ENCODE data around the gene IKZF3. TPM values are rescaled to one million over a fixed set of nuclear protein-coding genes. Genes with fewer than 3 reads are reported as not detected.

Gene IKZF3
- polyA plus RNA-seq, 1 of the 3 experiments (the other 2 are of a cell fraction), result not detected

DNA sequence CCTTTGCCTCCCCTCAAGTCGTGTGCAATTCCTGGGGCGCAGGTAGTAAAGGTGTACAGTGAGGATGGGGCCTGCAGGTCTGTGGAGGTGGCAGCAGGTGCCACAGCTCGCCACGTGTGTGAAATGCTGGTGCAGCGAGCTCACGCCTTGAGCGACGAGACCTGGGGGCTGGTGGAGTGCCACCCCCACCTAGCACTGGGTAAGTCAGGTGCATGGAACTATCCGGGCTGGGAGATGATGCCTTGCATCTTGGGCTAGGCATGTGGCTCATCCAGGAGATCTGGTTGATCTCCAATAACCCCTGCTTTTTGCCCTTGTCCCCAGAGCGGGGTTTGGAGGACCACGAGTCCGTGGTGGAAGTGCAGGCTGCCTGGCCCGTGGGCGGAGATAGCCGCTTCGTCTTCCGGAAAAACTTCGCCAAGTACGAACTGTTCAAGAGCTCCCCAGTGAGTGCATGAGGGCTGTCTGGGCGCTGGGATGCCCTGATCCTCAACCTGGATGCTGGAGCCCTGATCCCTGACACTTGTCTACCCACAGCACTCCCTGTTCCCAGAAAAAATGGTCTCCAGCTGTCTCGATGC is 121.2 kb downstream of the IKZF3 start (continued):
- TF ChIP-seq, protein P1, sequence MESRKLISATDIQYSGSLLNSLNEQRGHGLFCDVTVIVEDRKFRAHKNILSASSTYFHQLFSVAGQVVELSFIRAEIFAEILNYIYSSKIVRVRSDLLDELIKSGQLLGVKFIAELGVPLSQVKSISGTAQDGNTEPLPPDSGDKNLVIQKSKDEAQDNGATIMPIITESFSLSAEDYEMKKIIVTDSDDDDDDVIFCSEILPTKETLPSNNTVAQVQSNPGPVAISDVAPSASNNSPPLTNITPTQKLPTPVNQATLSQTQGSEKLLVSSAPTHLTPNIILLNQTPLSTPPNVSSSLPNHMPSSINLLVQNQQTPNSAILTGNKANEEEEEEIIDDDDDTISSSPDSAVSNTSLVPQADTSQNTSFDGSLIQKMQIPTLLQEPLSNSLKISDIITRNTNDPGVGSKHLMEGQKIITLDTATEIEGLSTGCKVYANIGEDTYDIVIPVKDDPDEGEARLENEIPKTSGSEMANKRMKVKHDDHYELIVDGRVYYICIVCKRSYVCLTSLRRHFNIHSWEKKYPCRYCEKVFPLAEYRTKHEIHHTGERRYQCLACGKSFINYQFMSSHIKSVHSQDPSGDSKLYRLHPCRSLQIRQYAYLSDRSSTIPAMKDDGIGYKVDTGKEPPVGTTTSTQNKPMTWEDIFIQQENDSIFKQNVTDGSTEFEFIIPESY (IDR thresholded peaks at IDR 0.05; ENCODE audit: borderline replicate concordance, low read depth), result no peak
- TF ChIP-seq FOXM1 (IDR thresholded peaks at IDR 0.05; ENCODE audit: low read depth) (no peak), EZH2phosphoT487 (IDR thresholded peaks at IDR 0.05; ENCODE audit: borderline replicate concordance, low read depth) (no peak), RCOR1 (IDR thresholded peaks at IDR 0.05; ENCODE audit: low read length) (no peak)

DNA sequence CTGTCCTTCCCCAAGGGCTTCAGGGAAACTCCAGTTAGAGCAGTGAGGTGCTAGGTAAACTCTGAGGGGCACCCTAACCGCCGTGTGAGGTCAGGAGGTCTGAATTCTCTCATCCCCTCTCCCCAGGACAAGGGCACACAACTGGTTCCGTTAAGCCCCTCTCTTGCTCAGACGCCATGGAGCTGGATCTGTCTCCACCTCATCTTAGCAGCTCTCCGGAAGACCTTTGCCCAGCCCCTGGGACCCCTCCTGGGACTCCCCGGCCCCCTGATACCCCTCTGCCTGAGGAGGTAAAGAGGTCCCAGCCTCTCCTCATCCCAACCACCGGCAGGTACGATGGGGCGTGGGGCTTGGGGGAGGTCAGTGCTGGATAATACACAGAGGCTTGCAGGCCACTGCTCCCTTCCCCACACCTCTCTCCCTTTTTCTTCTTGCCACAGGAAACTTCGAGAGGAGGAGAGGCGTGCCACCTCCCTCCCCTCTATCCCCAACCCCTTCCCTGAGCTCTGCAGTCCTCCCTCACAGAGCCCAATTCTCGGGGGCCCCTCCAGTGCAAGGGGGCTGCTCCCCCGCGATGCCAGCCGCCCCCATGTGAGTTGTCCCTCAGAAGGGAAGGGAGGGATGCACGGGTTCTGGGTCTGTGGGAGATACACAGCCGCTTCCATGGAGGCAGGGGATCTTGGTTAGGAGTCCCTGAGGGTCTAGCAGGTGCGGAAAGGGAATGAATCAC is 121.8 kb downstream of the IKZF3 start:
- H3K9me3 ChIP-seq, result no peaks in the 10 kb centered on the region
- ChIA-PET POLR2A (no interaction called here), CTCF (interaction anchor here (0.7 to 2.9 kb wide), 4 partner anchors 12 to 166 kb away, joined by 3 to 23 read pairs (median 4); partner anchors contain the start of gene MIEN1)
- no peaks in the 10 kb centered on the region for H3K36me3 ChIP-seq (replicated peaks in 1 of 2; ENCODE audit: control insufficient read depth in 1 of 2, insufficient read depth in 2 of 2, low read length in 1 of 2)
- H4K20me1 ChIP-seq (ENCODE audit: insufficient read depth), result no peaks in the 10 kb centered on the region
- no peak overlapping the region for H3K27ac ChIP-seq (ENCODE audit: low read depth in 2 of 2, low read length in 1 of 2)
- no peaks in the 10 kb centered on the region for H3F3A ChIP-seq (replicated peaks; ENCODE audit: insufficient read depth)
- no peak for DNase-seq
- H3K79me2 ChIP-seq (ENCODE audit: insufficient read depth), result no peaks in the 10 kb centered on the region
- no peaks in the 10 kb centered on the region for H3K9me2 ChIP-seq
- H3K4me2 ChIP-seq, result no peak overlapping the region
- no peak overlapping the region for H3K9ac ChIP-seq
- H3K27me3 ChIP-seq (ENCODE audit: insufficient read depth), result 0 out of 2 replicates have a peak, but pooled peaks cover 7% of the 10 kb centered on the region
- H3K4me1 ChIP-seq (ENCODE audit: control insufficient read depth in 1 of 2, insufficient read depth in 2 of 2, low read depth in 1 of 2, low read length in 1 of 2), result no peaks in the 10 kb centered on the region
- 57% methylated on average over 15 of the region's 18 CpGs for WGBS (ENCODE audit: low lambda C conversion rate)
- H3K4me3 ChIP-seq (ENCODE audit: low read depth in 2 of 2, low read length in 1 of 2), result no peak overlapping the region
- H2AFZ ChIP-seq (ENCODE audit: low read depth), result no peak overlapping the region
- TF ChIP-seq EP300 (IDR thresholded peaks at IDR 0.05; ENCODE audit: borderline replicate concordance in 1 of 2, low read depth in 1 of 2, low read length in 1 of 2), result no peak
- TF ChIP-seq, protein P2, sequence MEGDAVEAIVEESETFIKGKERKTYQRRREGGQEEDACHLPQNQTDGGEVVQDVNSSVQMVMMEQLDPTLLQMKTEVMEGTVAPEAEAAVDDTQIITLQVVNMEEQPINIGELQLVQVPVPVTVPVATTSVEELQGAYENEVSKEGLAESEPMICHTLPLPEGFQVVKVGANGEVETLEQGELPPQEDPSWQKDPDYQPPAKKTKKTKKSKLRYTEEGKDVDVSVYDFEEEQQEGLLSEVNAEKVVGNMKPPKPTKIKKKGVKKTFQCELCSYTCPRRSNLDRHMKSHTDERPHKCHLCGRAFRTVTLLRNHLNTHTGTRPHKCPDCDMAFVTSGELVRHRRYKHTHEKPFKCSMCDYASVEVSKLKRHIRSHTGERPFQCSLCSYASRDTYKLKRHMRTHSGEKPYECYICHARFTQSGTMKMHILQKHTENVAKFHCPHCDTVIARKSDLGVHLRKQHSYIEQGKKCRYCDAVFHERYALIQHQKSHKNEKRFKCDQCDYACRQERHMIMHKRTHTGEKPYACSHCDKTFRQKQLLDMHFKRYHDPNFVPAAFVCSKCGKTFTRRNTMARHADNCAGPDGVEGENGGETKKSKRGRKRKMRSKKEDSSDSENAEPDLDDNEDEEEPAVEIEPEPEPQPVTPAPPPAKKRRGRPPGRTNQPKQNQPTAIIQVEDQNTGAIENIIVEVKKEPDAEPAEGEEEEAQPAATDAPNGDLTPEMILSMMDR (IDR thresholded peaks at IDR 0.05), result no peak
- TF ChIP-seq POLR2AphosphoS5 (IDR thresholded peaks at IDR 0.05; ENCODE audit: low read depth, low read length), result no peak

Measured in SK-N-SH (cell line).